Activated CD8-positive, alpha-beta T cell treated with anti-CD3 and anti-CD28 coated beads for 36 hours (primary cell): Measurements from ENCODE around the gene APEX1. TPM values are rescaled to one million over a fixed set of nuclear protein-coding genes. Genes with fewer than 3 reads are reported as not detected.

Source experiments
- ATAC-seq: fragments of 200-7000 bp; cut with Tn5 transposase; one replicate; pipeline ENCODE4 v1.10.0; 2021; ENCODE audit warnings: mild to moderate bottlenecking, moderate library complexity
- CTCF ChIA-PET: fragments of 350-600 bp; sonication (Branson Sonifier 250); formaldehyde crosslinking; loops from one replicate; lab custom pipeline; 2021; ENCODE audit warnings: antibody characterized with exemption; lab: Charles Lee
- POLR2A ChIA-PET: fragments of 350-600 bp; sonication (Branson Sonifier 250); formaldehyde crosslinking; loops from one replicate; lab custom pipeline; 2021; ENCODE audit warnings: antibody characterized with exemption; lab: Charles Lee
- DNase-seq: peaks from one replicate; pipeline ENCODE4 v3.0.0-alpha.2; 2020
- H3K27ac Mint-ChIP-seq: one replicate; pipeline ENCODE4 v1.8.0; 2021; ENCODE audit warnings: mild to moderate bottlenecking, mixed read lengths
- H3K27me3 Mint-ChIP-seq: one replicate; pipeline ENCODE4 v1.8.0; 2021; ENCODE audit warnings: mixed read lengths
- H3K36me3 Mint-ChIP-seq: one replicate; pipeline ENCODE4 v1.8.0; 2021; ENCODE audit warnings: low read depth, mixed read lengths
- H3K4me1 Mint-ChIP-seq: one replicate; pipeline ENCODE4 v1.8.0; 2021; ENCODE audit warnings: low read depth, mixed read lengths
- H3K4me3 Mint-ChIP-seq: one replicate; pipeline ENCODE4 v1.8.0; 2021; ENCODE audit warnings: mild to moderate bottlenecking, moderate library complexity, mixed read lengths
- H3K9me3 Mint-ChIP-seq: one replicate; pipeline ENCODE4 v1.8.0; 2021; ENCODE audit warnings: mixed read lengths
- CTCF ChIP-seq: fragments of 200-600 bp; IDR thresholded peaks from one replicate; pipeline ENCODE4 v1.8.0; 2022; ENCODE audit warnings: antibody characterized with exemption, mild to moderate bottlenecking
- intact Hi-C: fragments of 100-400 bp; cut with micrococcal nuclease; formaldehyde crosslinking; loops from one replicate; pipeline ENCODE4 v1.10.0; 2022
- total RNA-seq, 2 experiments: library from RNA; stranded (reverse); gene quantifications; one replicate each; pipeline ENCODE4 v1.2.3, GENCODE V29; 2021

APEX1 gene
- total RNA-seq, 2 experiments from 2014 or later: 196 to 211 TPM

- ATAC-seq (peak; percentile 64), DNase-seq (no peak)
- H3K4me1 Mint-ChIP-seq: peaks cover 55% of the 10 kb centered on the region
- ChIA-PET CTCF (interaction anchor here (1.5 to 1.6 kb wide), 2 partner anchors 42 to 121 kb away, joined by 3 to 6 read pairs; no protein-coding TSS in a partner anchor), POLR2A (interaction anchor here (1.1 to 5.0 kb wide), 4 partner anchors 11 to 28 kb away, joined by 3 to 32 read pairs (median 4); partner anchors contain the start of genes PIP4P1 and PNP)
- no peaks in the 10 kb centered on the region for H3K36me3 Mint-ChIP-seq
- no peaks in the 10 kb centered on the region for H3K9me3 Mint-ChIP-seq
- no peaks in the 10 kb centered on the region for H3K27me3 Mint-ChIP-seq
- H3K27ac Mint-ChIP-seq: peak overlapping the region; percentile 66
- intact Hi-C loops: no loop called here
- TF ChIP-seq CTCF: no peak
- H3K4me3 Mint-ChIP-seq: no peak overlapping the region
Observed at GRCh38 chr14:20489093-20489994, 34.3 kb downstream of the APEX1 start.

GRCh38 chr14:20490563-20490962 lies 35.5 kb downstream of the APEX1 start:
- Mint-ChIP-seq H3K36me3 (no peaks in the 10 kb centered on the region), H3K4me3 (peak overlapping the region; percentile 2), H3K27me3 (no peaks in the 10 kb centered on the region), H3K9me3 (no peaks in the 10 kb centered on the region), H3K27ac (peak overlapping the region; percentile 65), H3K4me1 (peaks cover 64% of the 10 kb centered on the region)
- TF ChIP-seq CTCF: no peak
- DNase-seq: no peak
- POLR2A ChIA-PET: interaction anchor here (1.2 to 5.0 kb wide), 3 partner anchors 8 to 29 kb away, joined by 3 to 32 read pairs (median 4); partner anchors contain the start of gene PIP4P1
- no peak for ATAC-seq
- intact Hi-C loops: no loop called here
- CTCF ChIA-PET: interaction anchor here (1.2 kb wide), 1 partner anchor 75 kb away, joined by 5 read pairs; no protein-coding TSS in a partner anchor

GRCh38 chr14:20492486-20492885 lies 37.5 kb downstream of the APEX1 start:
- ATAC-seq (no peak), DNase-seq (no peak)
- CTCF ChIA-PET: interaction anchor here (1.7 kb wide), 1 partner anchor 38 kb away, joined by 6 read pairs; no protein-coding TSS in a partner anchor
- peaks cover 60% of the 10 kb centered on the region for H3K4me1 Mint-ChIP-seq
- no peaks in the 10 kb centered on the region for H3K36me3 Mint-ChIP-seq
- POLR2A ChIA-PET: no interaction called here
- no peak for TF ChIP-seq CTCF
- H3K4me3 Mint-ChIP-seq: no peak overlapping the region
- no peaks in the 10 kb centered on the region for H3K27me3 Mint-ChIP-seq
- H3K9me3 Mint-ChIP-seq: no peaks in the 10 kb centered on the region
- intact Hi-C loops: no loop called here
- no peak overlapping the region for H3K27ac Mint-ChIP-seq

GRCh38 chr14:20493634-20494033 lies 38.6 kb downstream of the APEX1 start:
- DNase-seq: no peak
- Mint-ChIP-seq H3K4me1 (peaks cover 55% of the 10 kb centered on the region), H3K36me3 (no peaks in the 10 kb centered on the region), H3K27me3 (no peaks in the 10 kb centered on the region), H3K27ac (no peak overlapping the region), H3K9me3 (no peaks in the 10 kb centered on the region), H3K4me3 (no peak overlapping the region)
- no peak for TF ChIP-seq CTCF
- ChIA-PET POLR2A (interaction anchor here (0.5 kb wide), 1 partner anchor 163 kb away, joined by 3 read pairs; no protein-coding TSS in a partner anchor), CTCF (no interaction called here)
- intact Hi-C loops: no loop called here
- ATAC-seq: no peak
